Esophagus muscularis mucosa (tissue), 4 donors: Measurements from ENCODE around the gene TIGD7. TPM values are rescaled to one million over a fixed set of nuclear protein-coding genes. Genes with fewer than 3 reads are reported as not detected.

Experiments
- DNase-seq: peaks from one replicate; pipeline ENCODE4 v3.0.0-alpha.2; 2017; ENCODE audit errors: extremely low spot score
- H3K27ac ChIP-seq, 4 donors: fragments of 200-600 bp; sonication (generic); replicated peaks in 1 of 4; 1 replicate in 3 of 4; 2 replicates in 1 of 4; pipeline ENCODE4 v1.5.1; 2016 to 2019; ENCODE audit warnings: mild to moderate bottlenecking in 1 of 4
- H3K27me3 ChIP-seq, 4 donors: fragments of 200-600 bp; sonication (generic); one replicate each; pipeline versions ENCODE4 v1.5.1 to v1.6.0; 2016 to 2019
- H3K36me3 ChIP-seq, 4 donors: fragments of 200-600 bp; sonication (generic); one replicate each; pipeline ENCODE4 v1.5.1; 2016 to 2019
- H3K4me1 ChIP-seq, 4 donors: fragments of 200-600 bp; sonication (generic); one replicate each; pipeline ENCODE4 v1.5.1; 2016 to 2019
- H3K4me3 ChIP-seq, 4 donors: fragments of 200-600 bp; sonication (generic); 1 replicate in 2 of 4; 2 replicates in 2 of 4; pipeline ENCODE4 v1.5.1; 2016 to 2019; ENCODE audit warnings: mild to moderate bottlenecking in 4 of 4, moderate library complexity in 1 of 4
- H3K9me3 ChIP-seq, 4 donors: fragments of 200-600 bp; sonication (generic); 1 replicate in 3 of 4; 2 replicates in 1 of 4; pipeline ENCODE4 v1.5.1; 2016 to 2019
- EP300 ChIP-seq: sonication (generic); formaldehyde crosslinking; IDR thresholded peaks from one replicate; pipeline ENCODE4 v1.6.1; 2017; ENCODE audit warnings: antibody characterized with exemption
- POLR2A ChIP-seq: fragments of 450-650 bp; IDR thresholded peaks from one replicate; pipeline ENCODE4 v1.6.1; 2017; ENCODE audit warnings: antibody characterized with exemption, moderate library complexity, mild to moderate bottlenecking, low read depth
- POLR2AphosphoS5 ChIP-seq, 2 donors: sonication (generic); formaldehyde crosslinking; IDR thresholded peaks; one replicate each; pipeline ENCODE4 v1.6.1; 2017; ENCODE audit warnings: antibody characterized with exemption in 2 of 2
- WGBS: methylation state at CpG from one replicate; pipeline ENCODE4 v1.1.5; 2018; 5-methylcytosine and 5-hydroxymethylcytosine counted together
- intact Hi-C: fragments of 100-400 bp; cut with DNase I; formaldehyde crosslinking; loops from one replicate; pipeline ENCODE4 v1.15.1; 2023
- total RNA-seq, 4 donors: library from RNA; depleted of rRNA; stranded (reverse); fragments of >200 nt; gene quantifications; one replicate each; pipeline versions ENCODE4 v1.1.0 to v1.2.1, GENCODE V29; 2016
- TF ChIP-seq, protein P1 (sequence below), 3 experiments: fragments of 200-600 bp in 2 of 3; fragments of 450-650 bp in 1 of 3; sonication (generic) in 2 of 3; IDR thresholded peaks; one replicate each; pipeline ENCODE4 v1.5.1; 2017 to 2019; ENCODE audit warnings: antibody characterized with exemption in 3 of 3, mild to moderate bottlenecking in 2 of 3, moderate library complexity in 1 of 3

TIGD7 gene
- total RNA-seq, 4 donors from 2014 or later: 4.6 to 8.3 (median 7.6) TPM

DNA sequence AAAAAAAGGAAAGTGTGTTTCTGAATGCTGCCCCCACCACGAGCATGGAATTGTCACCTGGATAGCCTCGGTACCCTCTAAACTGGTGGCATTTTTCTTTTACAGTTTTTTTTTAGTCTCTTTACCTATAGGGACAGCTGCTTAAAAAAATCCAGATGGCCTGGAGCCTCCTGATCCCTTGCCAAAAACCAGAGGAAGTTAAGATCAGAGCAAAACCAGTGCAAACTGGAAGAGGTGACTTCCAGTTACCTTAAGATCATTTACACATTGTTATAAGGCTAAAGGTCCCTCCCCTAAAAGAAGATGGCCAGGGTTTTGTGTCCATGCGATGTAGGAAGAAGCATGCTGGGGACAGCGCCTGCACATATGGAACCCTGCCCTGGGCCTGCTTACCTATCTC, 52.3 kb downstream of the TIGD7 start:
- H3K9me3 ChIP-seq: no peaks in the 10 kb centered on the region
- intact Hi-C loops: no loop called here
- no peak overlapping the region for H3K4me3 ChIP-seq
- H3K27ac ChIP-seq: no peak overlapping the region
- 73% methylated on average over 4 of the region's 4 CpGs for whole genome bisulfite sequencing
- H3K4me1 ChIP-seq: no peaks in the 10 kb centered on the region
- H3K27me3 ChIP-seq: peaks cover 0 to 47% (median 3%) of the 10 kb centered on the region in 4 donors
- TF ChIP-seq POLR2A: no peak
- TF ChIP-seq, protein P1, sequence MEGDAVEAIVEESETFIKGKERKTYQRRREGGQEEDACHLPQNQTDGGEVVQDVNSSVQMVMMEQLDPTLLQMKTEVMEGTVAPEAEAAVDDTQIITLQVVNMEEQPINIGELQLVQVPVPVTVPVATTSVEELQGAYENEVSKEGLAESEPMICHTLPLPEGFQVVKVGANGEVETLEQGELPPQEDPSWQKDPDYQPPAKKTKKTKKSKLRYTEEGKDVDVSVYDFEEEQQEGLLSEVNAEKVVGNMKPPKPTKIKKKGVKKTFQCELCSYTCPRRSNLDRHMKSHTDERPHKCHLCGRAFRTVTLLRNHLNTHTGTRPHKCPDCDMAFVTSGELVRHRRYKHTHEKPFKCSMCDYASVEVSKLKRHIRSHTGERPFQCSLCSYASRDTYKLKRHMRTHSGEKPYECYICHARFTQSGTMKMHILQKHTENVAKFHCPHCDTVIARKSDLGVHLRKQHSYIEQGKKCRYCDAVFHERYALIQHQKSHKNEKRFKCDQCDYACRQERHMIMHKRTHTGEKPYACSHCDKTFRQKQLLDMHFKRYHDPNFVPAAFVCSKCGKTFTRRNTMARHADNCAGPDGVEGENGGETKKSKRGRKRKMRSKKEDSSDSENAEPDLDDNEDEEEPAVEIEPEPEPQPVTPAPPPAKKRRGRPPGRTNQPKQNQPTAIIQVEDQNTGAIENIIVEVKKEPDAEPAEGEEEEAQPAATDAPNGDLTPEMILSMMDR (IDR thresholded peaks at IDR 0.05): no peak
- TF ChIP-seq EP300: no peak
- no peak for TF ChIP-seq POLR2AphosphoS5 (IDR thresholded peaks at IDR 0.05)
- DNase-seq: no peak
- H3K36me3 ChIP-seq: no peaks in the 10 kb centered on the region

DNA sequence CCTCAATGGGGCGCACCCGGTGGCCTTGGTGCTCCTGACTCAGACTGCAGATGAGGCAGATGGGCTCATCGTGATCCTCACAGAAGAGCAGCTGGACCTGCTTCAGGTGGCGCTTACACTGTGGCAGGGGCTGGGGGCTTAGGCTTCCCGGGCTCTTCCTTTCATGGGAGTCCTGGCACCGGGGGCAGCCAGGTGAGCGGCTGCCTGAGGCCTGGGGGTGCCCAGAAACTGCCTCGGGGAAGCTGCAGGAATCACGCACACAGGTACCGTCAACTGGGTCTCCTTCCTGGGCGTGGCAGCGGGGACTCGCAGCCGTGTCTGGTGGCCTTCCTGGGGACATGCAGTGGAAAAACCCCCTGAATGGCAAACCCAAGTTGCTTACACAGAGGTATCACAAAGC, 55.8 kb downstream of the TIGD7 start:
- TF ChIP-seq EP300 (no peak), POLR2A (no peak), POLR2AphosphoS5 (IDR thresholded peaks at IDR 0.05) (no peak)
- TF ChIP-seq, protein P1 (IDR thresholded peaks at IDR 0.05): no peak
- Histone ChIP-seq H3K9me3 (no peaks in the 10 kb centered on the region), H3K27ac (no peak overlapping the region), H3K27me3 (peaks cover 0 to 49% (median 2%) of the 10 kb centered on the region in 4 donors), H3K4me1 (no peaks in the 10 kb centered on the region), H3K36me3 (no peaks in the 10 kb centered on the region), H3K4me3 (no peak overlapping the region)
- WGBS: 90% methylated on average over 4 of the region's 14 CpGs
- DNase-seq: no peak
- intact Hi-C loops: no loop called here

DNA sequence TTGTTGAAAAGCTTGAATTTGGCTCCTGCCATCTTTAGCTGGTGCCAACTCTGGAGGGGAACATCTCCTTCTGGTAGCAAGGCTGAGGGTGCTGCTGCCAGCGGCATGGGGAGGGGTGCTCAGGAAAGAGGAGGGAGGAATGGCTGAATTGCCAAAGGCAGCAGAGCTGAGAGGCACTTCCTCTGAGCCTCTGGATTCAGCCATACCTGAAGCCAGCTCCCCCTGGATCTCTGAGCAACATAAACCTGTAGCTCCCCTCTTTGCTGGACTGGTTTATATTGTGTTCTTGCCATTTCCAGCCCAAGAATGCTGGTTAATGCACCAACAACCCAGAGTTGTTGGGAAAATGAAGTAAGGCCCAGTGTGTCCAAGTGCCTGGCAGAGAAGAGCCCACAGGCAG, 56.2 kb downstream of the TIGD7 start:
- TF ChIP-seq POLR2AphosphoS5 (IDR thresholded peaks at IDR 0.05) (no peak), POLR2A (no peak), EP300 (no peak)
- TF ChIP-seq, protein P1 (IDR thresholded peaks at IDR 0.05): no peak
- Histone ChIP-seq H3K27me3 (peaks cover 0 to 47% (median 0%) of the 10 kb centered on the region in 4 donors), H3K9me3 (no peaks in the 10 kb centered on the region), H3K36me3 (no peaks in the 10 kb centered on the region), H3K27ac (no peak overlapping the region), H3K4me1 (no peaks in the 10 kb centered on the region), H3K4me3 (no peak overlapping the region)
- intact Hi-C loops: no loop called here
- no peak for DNase-seq
- 86% methylated on average over 1 of the region's 1 CpG for WGBS

Other genes with a start within 250 kb of the TIGD7 start
- gene IL32, start 239.8 kb downstream of the TIGD7 start, total RNA-seq: 10 to 100 TPM; 13.7 to 40.8 (median 31.2) TPM
- gene ZSCAN10, start 206.1 kb downstream of the TIGD7 start, total RNA-seq: not detected
- gene ZNF205, start 192.8 kb downstream of the TIGD7 start, total RNA-seq: 10 to 100 TPM; 10.6 to 25.0 (median 17.1) TPM
- 10 to 100 TPM in 3 of 4 donors, 1 to 10 TPM in 1; 8.4 to 18.3 (median 13.5) TPM for gene ZNF213, start 170.4 kb downstream of the TIGD7 start, total RNA-seq
- gene OR1F1, start 117.2 kb downstream of the TIGD7 start, total RNA-seq: not detected
- 1 to 10 TPM; 5.8 to 8.2 (median 7.1) TPM for gene ZNF200, start 70.3 kb downstream of the TIGD7 start, total RNA-seq
- gene MEFV, start 48.8 kb downstream of the TIGD7 start, total RNA-seq: 1 to 10 TPM; 1.2 to 4.0 (median 1.5) TPM
- 10 to 100 TPM; 31.1 to 54.3 (median 42.8) TPM for gene ZNF263, start 21.9 kb downstream of the TIGD7 start, total RNA-seq
- 10 to 100 TPM; 15.4 to 18.9 (median 16.9) TPM for gene ZNF75A, start 67 bp upstream of the TIGD7 start, total RNA-seq
- gene OR2C1, start 50.5 kb upstream of the TIGD7 start, total RNA-seq: not detected
- 10 to 100 TPM; 12.9 to 16.1 (median 15.2) TPM for gene ZSCAN32, start 95.6 kb upstream of the TIGD7 start, total RNA-seq
- 10 to 100 TPM in 3 of 4 donors, 1 to 10 TPM in 1; 8.9 to 23.2 (median 16.4) TPM for gene ZNF174, start 95.8 kb upstream of the TIGD7 start, total RNA-seq
- gene ZNF597, start 138.1 kb upstream of the TIGD7 start, total RNA-seq: 1 to 10 TPM; 1.5 to 2.2 (median 1.8) TPM
- gene NAA60, start 138.2 kb upstream of the TIGD7 start, total RNA-seq: 10 to 100 TPM; 28.0 to 59.8 (median 47.8) TPM
- gene C16orf90, start 190.1 kb upstream of the TIGD7 start, total RNA-seq: not detected
- 10 to 100 TPM; 25.0 to 31.5 (median 26.9) TPM for gene CLUAP1, start 195.6 kb upstream of the TIGD7 start, total RNA-seq